Colonic mucosa (tissue), 4 donors: Measurements from ENCODE around the gene TYROBP. TPM values are rescaled to one million over a fixed set of nuclear protein-coding genes. Genes with fewer than 3 reads are reported as not detected.
A peak's percentile ranks its signal among the peaks of the same experiment; 100 is the strongest.
"Not testable (repeated sequence)": the region's sequence is repeated elsewhere in the genome, so short reads cannot be mapped to it uniquely, and the experiment has no call there.

Experiments
- DNase-seq: peaks from one replicate; pipeline ENCODE4 v3.0.0-alpha.2; 2020
- H3K27ac ChIP-seq: fragments of 200-600 bp; one replicate; pipeline ENCODE4 v1.8.0; 2021
- H3K27me3 ChIP-seq: fragments of 200-600 bp; one replicate; pipeline ENCODE4 v1.8.0; 2021
- H3K36me3 ChIP-seq: fragments of 200-600 bp; one replicate; pipeline ENCODE4 v1.8.0; 2021
- H3K4me1 ChIP-seq: fragments of 200-600 bp; one replicate; pipeline ENCODE4 v1.8.0; 2021; ENCODE audit warnings: mild to moderate bottlenecking
- H3K4me3 ChIP-seq: fragments of 200-600 bp; one replicate; pipeline ENCODE4 v1.8.0; 2021
- H3K9ac ChIP-seq, 2 donors: one replicate each; pipeline ENCODE4 v1.7.0; 2013; ENCODE audit warnings: control low read depth in 2 of 2, low read depth in 2 of 2, low read length in 2 of 2
- H3K9me3 ChIP-seq: fragments of 200-600 bp; one replicate; pipeline ENCODE4 v1.8.0; 2021
- intact Hi-C: fragments of 100-400 bp; cut with DNase I; formaldehyde crosslinking; loops from one replicate; pipeline ENCODE4 v1.14.1; 2022
- total RNA-seq, 2 donors: library from RNA; stranded (reverse); fragmentation: NEBNext Ultra II Directional in 1 of 2; extraction: Animal tissue kit (Norgen Biotek cat#: 25700) in 1 of 2; gene quantifications; one replicate each; pipeline ENCODE4 v1.2.1, GENCODE V29; 2021
- TF ChIP-seq, protein P1 (sequence below): fragments of 200-600 bp; IDR thresholded peaks from one replicate; pipeline ENCODE4 v1.8.0; 2022; ENCODE audit warnings: antibody characterized with exemption, mild to moderate bottlenecking
- donor health status: healthy.
- donor health status: DM: no; HTN: no; CAD: no.
- donor health status: DM: no; HTN: no; CAD: no.

Gene TYROBP
- total RNA-seq, 2 donors from 2014 or later, result 10.4 to 32.8 TPM

DNA sequence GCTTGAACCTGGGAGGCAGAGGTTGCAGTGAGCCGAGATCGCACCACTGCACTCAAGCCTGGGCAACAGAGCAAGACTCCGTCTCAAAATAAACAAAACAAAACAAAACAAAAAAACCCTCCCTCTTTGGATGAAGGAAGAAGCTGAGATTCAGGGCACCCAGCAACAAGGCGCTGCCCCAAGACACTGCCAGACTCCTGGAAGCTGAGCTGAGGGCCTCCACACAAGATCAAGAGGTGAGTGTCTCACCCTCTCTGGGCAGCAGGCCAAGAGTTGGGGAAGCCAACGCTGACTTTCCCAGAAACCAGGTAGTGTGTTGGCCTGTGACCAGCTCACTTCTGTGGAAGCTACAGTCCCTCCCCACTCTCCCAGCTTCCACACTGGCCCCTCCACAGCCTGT lies 3.7 kb upstream of the TYROBP start:
- Histone ChIP-seq H3K27me3 (no peaks in the 10 kb centered on the region), H3K27ac (no peak overlapping the region), H3K4me1 (no peaks in the 10 kb centered on the region), H3K9ac (no peak overlapping the region), H3K9me3 (no peaks in the 10 kb centered on the region), H3K4me3 (no peak overlapping the region), H3K36me3 (no peaks in the 10 kb centered on the region)
- DNase-seq, result no peak
- intact Hi-C loops, result no loop called here
- TF ChIP-seq, protein P1, sequence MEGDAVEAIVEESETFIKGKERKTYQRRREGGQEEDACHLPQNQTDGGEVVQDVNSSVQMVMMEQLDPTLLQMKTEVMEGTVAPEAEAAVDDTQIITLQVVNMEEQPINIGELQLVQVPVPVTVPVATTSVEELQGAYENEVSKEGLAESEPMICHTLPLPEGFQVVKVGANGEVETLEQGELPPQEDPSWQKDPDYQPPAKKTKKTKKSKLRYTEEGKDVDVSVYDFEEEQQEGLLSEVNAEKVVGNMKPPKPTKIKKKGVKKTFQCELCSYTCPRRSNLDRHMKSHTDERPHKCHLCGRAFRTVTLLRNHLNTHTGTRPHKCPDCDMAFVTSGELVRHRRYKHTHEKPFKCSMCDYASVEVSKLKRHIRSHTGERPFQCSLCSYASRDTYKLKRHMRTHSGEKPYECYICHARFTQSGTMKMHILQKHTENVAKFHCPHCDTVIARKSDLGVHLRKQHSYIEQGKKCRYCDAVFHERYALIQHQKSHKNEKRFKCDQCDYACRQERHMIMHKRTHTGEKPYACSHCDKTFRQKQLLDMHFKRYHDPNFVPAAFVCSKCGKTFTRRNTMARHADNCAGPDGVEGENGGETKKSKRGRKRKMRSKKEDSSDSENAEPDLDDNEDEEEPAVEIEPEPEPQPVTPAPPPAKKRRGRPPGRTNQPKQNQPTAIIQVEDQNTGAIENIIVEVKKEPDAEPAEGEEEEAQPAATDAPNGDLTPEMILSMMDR, result no peak

DNA sequence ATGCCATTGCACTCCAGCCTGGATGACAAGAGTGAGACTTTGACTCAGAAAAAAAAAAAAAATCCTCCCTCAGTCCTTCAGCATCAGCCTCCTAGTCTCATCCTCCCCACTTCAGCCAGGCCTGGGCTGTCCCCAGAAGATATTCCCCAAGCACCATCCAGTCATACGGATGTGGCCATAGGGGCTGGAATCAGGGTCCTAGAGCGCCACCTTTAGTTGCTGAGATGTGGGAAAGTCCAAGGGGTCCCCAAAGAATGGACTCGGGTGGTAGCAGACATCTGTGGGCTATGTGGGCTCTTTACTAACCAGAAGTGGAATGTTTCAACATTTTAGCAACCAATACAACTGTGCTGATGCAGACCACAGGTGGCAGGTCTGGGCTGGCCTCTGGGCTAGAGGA lies 3.1 kb upstream of the TYROBP start:
- H3K9ac ChIP-seq, result peak overlapping the region in 1 of 2 donors; percentile 12
- DNase-seq, result no peak
- no peaks in the 10 kb centered on the region for H3K9me3 ChIP-seq
- no peaks in the 10 kb centered on the region for H3K4me1 ChIP-seq
- H3K36me3 ChIP-seq, result no peaks in the 10 kb centered on the region
- no peaks in the 10 kb centered on the region for H3K27me3 ChIP-seq
- no peak overlapping the region for H3K4me3 ChIP-seq
- H3K27ac ChIP-seq, result no peak overlapping the region
- TF ChIP-seq, protein P1, result no peak
- intact Hi-C loops, result no loop called here

DNA sequence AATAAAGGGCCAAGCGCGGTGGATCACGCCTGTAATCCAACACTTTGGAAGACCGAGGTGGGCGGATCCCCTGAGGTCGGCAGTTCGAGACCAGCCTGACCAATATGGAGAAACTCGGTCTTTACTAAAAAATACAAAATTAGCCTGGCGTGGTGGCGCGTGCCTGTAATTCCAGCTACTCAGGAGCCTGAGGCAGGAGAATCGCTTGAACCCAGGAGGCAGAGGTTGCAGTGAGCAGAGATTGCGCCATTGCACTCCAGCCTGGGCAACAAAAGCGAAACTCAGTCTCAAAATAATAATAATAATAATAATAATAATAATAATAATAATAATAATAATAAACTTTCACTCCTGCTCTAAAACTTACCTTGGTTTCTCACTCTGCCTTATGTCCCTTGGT lies 2.3 kb upstream of the TYROBP start:
- H3K27me3 ChIP-seq, H3K27ac ChIP-seq, intact Hi-C loops, DNase-seq, H3K9ac ChIP-seq, H3K36me3 ChIP-seq, H3K4me1 ChIP-seq, H3K9me3 ChIP-seq, H3K4me3 ChIP-seq: not testable (repeated sequence)

DNA sequence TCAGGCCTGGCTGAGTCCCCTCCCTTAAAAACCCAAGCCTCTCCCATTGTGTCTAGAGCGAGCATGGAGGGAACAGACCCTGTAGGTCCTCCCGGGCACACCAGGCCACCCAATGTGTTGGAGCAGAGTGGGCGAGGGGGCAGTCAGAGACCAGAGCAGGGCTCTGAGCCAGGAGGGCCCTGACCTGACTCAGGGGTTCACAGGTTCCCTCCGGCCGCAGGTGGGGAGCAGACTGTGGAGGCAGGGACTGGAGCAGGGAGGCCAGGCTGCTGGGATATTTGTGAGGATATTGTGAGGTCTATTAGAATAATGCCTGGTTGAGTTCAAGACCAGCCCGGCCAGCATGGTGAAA lies 1.6 kb upstream of the TYROBP start:
- Histone ChIP-seq H3K36me3 (no peaks in the 10 kb centered on the region), H3K27me3 (no peaks in the 10 kb centered on the region), H3K9me3 (no peaks in the 10 kb centered on the region), H3K9ac (no peak overlapping the region), H3K4me1 (no peaks in the 10 kb centered on the region), H3K4me3 (no peak overlapping the region), H3K27ac (peak overlapping the region; percentile 7)
- DNase-seq, result no peak
- intact Hi-C loops, result no loop called here
- TF ChIP-seq, protein P1, result no peak

DNA sequence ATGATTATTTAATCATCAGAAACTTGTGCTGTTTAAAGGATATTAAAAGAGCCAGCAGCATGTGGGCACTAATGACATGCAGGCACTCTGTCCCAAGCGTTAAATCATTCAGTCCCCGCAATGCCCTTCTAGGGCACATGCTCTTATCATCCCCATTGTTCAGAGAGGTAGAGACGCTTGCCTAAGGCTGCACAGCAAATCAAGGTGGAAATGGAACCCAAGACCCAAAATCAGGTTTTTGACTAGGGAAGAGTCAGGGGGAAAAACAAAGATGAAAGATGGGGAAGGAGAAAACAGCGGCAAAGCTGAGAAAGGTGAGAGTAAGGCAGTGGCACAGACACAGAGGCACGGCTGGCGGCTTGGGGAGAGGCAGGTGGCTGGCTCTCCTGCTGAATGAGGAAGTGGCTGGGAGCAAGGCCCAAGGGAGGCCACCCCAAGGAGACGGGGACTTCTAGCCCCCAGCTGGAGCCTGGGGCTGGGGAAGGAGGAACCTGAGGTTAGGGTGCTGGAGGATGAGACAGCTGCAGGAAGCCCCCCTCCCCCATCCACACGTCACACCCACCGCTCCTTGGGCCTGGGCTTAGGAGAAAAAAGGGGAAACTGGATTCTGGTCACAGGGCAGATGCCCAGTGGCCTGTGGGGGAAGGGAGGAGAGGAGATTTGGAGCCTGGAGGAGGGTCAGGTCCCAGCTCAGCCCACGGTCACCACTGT lies 1.0 kb upstream of the TYROBP start:
- Histone ChIP-seq H3K4me1 (no peaks in the 10 kb centered on the region), H3K27me3 (no peaks in the 10 kb centered on the region), H3K27ac (peak overlapping the region; percentile 50), H3K9ac (no peak overlapping the region), H3K36me3 (no peaks in the 10 kb centered on the region), H3K9me3 (no peaks in the 10 kb centered on the region), H3K4me3 (no peak overlapping the region)
- intact Hi-C loops, result no loop called here
- peak; percentile 56 for DNase-seq
- TF ChIP-seq, protein P1, result no peak

DNA sequence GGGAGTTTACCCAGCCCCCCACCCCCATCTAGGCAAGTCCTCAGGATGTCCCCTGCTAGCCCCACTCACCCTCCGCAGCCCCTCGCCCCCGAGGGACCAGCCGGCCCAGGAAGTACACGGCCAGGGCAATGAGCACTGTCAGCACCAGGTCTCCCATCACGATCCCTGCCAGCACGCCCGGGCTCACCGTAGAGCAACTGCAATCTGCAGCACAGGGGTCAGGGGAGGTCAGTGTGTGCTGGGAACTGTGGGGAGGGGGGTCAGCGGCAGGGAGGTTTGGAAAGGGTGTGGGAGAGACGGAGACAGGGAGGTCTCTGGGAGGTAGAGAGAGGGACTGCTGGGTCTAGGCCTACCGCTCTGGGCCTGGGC lies 734 bp downstream of the TYROBP start:
- intact Hi-C loops, result no loop called here
- Histone ChIP-seq H3K27ac (no peak overlapping the region), H3K27me3 (no peaks in the 10 kb centered on the region), H3K9ac (peak overlapping the region; percentile 43 to 51), H3K4me1 (no peaks in the 10 kb centered on the region), H3K36me3 (no peaks in the 10 kb centered on the region), H3K4me3 (peak overlapping the region; percentile 15), H3K9me3 (no peaks in the 10 kb centered on the region)
- TF ChIP-seq, protein P1, result no peak
- DNase-seq, result no peak
